Superior temporal gyrus (tissue), 1 donor: ENCODE data around the gene OR2T33.
"Not testable (repeated sequence)": the region's sequence is repeated elsewhere in the genome, so short reads cannot be mapped to it uniquely, and the experiment has no call there.

Experiments used
- DNase-seq: peaks from one replicate; pipeline ENCODE4 v3.0.0-alpha.2; 2016; ENCODE audit errors: extremely low spot score

The OR2T33 gene, protein sequence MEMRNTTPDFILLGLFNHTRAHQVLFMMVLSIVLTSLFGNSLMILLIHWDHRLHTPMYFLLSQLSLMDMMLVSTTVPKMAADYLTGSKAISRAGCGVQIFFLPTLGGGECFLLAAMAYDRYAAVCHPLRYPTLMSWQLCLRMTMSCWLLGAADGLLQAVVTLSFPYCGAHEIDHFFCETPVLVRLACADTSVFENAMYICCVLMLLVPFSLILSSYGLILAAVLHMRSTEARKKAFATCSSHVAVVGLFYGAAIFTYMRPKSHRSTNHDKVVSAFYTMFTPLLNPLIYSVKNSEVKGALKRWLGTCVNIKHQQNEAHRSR

DNA sequence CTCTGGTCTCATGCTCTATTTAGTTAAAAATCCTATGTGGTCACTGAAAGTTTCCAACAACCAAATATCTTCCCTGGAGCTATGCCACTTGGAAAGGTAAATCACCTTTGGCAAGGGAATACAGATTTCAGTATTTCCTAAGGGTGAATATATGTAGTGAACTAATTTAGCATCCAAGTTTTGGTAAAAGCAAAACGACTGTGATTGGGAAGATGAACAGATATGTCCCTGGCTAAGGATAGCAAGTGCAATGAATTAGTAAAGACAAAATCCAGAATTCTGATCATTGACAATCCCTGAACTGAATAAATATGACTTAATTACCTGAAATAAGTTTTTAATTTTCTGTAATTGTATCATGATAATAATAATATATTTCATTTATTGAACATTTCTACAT is at the start of gene OR2T33:
TSS of gene OR2T33 (minus strand) at position 101 of the 400 bp plus-strand sequence. CDS start 4,162 bp downstream, outside the sequence.
- DNase-seq, result no peak

DNA sequence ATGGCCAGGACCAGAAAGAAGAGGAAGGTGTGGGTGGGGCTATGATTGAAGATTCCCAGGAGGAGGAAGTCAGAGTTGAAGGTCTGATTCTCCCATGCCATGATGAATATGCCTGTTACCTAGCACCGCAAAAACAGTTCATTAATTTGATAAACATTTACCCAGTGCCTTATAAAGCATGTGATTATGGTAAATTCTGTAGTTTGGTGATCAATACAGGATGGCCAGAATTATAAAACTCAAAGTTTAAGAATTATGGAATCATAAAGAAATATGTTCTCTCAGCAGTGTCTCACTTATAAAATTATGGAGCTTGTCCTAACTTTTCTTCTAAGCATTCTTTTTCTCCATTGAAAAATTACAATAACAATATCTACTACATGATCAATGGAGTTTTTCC is 46.7 kb upstream of the OR2T33 start, which contains the start of gene OR2M7:
TSS of gene OR2M7 (minus strand) at position 101 of the 400 bp plus-strand sequence. CDS start at position 101, 0 bp downstream.
- no peak for DNase-seq

DNA sequence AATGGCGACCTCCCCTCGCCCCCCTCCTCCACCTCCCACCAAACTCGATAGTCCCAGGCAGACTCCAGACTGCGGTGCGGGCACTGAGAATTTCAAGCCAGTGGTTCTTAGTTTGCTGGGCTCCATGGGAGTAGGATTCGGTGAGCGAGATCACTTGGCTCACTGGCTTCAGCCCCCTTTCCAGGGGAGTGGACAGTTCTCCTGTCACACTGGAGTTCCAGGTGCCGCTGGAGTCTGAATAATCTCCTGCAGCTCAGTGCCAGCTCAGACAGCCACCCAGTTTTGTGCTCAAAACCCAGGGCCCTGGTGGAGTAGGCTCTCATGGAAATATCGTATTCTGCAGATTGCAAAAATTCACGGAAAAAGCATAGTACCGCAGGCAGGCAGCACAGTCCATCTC is 39.0 kb upstream of the OR2T33 start:
- no peak for DNase-seq

DNA sequence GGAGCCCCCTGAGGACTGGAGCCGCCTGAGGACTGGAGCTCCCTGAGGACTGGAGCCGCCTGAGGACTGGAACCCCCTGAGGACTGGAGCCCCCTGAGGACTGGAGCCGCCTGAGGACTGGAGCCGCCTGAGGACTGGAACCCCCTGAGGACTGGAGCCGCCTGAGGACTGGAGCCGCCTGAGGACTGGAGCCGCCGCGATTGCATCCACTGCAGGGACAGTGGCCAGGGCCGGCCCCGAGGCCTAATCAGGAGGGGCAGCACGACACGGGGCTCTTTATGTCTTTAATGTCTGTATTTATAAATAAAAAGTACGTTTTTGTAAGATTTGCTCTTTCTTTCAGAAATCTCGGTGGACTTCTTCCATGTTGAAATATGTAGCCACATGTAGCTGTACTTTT is 29.0 kb upstream of the OR2T33 start:
- not testable (repeated sequence) for DNase-seq

DNA sequence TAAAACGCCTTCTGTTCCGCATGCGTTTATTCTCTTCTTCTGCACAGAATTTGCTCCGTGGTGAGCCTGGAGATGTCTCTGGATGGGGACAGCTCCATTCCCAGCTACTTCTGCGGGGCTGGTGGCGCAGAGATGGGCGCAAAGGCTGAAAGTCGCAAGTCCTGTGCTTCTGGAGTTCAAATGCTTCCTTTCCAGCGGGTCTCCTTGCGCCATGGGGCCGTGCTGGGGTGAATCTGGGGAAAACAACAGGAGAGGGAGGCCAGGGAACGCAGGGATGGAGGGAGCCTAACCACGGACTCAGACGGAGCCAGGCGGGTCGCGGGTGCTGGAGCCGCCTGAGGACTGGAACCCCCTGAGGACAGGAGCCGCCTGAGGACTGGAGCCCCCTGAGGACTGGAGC is 28.3 kb upstream of the OR2T33 start:
- no peak for DNase-seq

DNA sequence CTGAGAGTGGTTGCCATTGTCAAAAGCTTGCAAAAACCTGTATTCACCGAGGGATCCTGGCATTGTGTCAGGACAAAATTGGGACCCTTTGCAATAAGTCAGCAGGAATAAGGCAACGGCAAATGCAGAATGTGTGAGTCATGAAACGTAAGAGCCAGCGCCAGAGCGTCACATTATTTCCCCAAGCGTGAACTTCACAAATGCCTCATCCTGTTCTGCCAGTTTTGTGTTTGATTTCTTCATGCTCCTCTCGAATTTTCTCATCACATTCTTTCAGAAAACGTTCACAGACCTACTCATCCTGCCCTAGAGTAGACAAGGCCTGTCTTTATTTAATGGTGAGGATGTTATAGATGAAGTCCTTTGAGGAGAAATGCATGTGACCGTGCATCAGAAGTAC is 27.9 kb upstream of the OR2T33 start:
- DNase-seq, result not testable (repeated sequence)

DNA sequence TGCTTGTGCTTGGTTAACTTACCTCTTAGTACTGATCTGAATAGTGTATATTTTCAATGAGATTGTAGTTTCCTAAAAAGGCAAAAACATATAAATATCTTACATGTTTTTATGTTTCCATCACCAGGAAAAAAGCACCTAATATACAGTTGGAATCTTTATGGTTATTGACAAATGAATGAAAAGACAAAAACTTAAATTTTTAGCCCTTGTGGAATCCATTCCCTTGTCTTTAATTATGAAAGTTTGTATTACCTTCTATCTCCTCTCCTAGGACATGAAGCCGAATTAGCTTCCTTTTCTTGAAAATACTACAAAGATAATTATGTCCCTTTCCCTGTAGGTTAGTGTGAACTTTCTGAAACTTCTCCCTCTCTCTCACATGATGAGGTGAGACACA is 25.5 kb upstream of the OR2T33 start, which contains the start of gene OR2T12:
TSS of gene OR2T12 (minus strand) at position 101 of the 400 bp plus-strand sequence. CDS start 7,846 bp downstream, outside the sequence.
- no peak for DNase-seq

DNA sequence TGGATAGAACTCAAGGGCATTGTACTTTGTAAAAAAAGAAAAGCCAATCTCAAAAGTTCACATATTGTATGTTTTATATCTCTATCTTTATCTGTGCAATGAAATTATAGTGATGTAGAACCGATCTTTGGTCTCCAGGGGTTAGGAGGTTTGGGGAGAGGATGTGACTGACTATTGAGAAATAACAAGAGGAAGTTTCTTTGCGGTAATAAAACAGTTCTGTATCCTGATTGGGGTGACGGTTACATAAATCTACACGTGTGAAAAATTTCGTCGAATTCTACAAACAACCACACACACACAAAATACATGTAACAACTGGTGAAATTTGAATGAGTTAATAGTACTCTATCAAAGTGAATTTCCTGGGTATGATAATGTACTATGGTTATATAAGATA is 10.6 kb upstream of the OR2T33 start:
- DNase-seq, result no peak

DNA sequence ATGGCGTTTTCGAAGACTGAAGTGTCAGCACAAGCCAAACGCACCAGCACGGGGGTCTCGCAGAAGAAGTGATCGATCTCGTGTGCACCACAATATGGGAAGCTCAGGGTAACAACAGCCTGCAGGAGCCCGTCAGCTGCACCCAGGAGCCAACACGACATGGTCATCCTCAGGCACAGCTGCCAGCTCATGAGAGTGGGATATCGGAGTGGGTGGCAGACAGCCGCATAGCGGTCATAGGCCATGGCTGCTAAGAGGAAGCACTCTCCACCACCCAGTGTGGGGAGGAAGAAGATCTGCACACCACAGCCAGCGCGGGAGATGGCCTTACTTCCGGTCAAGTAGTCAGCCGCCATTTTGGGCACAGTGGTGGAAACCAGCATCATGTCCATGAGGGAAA is 4.6 kb downstream of the OR2T33 start:
- DNase-seq, result not testable (repeated sequence)

DNA sequence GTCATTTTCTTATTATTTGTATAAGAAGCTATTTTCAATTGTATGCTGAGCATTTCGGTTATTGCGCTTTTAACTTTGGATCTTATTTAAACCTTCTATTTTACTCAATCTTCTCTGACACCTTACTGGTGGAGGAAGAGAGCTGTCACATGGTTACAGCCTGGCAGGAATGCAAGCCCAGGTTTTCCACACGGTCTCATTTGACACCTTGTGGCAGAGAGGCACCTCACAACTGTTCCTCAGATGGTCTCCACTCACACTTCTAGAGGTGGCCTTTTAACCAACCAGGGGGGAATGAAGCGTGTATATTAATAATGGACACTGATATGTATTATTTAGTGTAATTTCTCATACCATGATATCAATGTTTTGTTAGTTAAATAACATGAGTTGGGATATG is 9.6 kb downstream of the OR2T33 start:
- no peak for DNase-seq

DNA sequence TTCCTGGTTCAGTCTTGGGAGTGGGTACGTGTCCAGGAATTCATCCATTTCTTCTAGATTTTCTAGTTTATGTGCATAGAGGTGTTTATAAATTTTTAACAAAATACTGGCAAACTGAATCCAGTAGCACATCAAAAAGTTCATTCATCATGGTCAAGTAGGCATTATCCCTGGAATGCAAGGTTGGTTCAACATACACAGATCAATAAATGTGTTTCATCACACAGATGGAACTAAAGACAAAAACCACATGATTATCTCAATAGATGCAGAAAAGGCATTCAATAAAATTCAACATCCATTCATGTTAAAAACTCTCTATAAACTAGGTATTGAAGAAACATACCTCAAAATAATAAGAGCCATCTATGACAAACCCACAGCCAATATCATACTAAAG is 18.5 kb downstream of the OR2T33 start:
- DNase-seq, result not testable (repeated sequence)

DNA sequence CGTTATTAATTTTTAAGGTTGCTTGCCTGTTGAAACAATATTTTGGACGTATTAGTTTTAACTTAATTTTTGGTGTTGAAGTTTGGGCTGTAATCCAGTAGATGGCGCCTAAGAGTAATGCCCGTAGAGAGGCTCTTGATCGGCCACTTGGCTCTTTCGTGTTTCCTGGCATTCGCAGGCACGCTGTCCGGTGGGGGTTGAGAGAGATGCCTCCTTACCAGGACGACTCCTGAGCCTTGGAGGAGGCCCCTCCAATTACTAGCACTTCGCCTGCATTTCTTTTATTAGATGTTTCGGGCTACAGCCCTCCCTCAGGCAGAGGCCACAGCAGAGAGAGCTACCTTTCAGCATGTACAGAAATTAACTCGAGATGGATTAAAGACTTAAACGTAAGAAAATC is 34.6 kb downstream of the OR2T33 start:
- DNase-seq, result peak; percentile 75

DNA sequence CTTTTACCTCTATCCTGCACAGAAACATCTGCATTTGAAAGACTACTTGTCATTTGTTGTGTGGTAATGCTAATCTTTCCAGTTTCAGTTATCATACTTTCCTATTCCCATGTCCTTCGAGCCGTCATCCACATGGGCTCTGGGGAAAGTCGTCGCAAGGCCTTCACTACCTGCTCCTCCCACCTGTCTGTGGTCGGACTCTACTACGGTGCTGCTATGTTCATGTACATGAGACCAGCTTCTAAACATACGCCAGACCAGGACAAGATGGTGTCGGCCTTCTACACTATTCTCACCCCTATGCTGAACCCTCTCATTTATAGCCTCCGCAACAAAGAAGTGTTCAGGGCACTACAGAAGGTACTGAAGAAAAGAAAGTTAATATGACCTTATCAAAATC is 38.3 kb downstream of the OR2T33 start:
- no peak for DNase-seq

DNA sequence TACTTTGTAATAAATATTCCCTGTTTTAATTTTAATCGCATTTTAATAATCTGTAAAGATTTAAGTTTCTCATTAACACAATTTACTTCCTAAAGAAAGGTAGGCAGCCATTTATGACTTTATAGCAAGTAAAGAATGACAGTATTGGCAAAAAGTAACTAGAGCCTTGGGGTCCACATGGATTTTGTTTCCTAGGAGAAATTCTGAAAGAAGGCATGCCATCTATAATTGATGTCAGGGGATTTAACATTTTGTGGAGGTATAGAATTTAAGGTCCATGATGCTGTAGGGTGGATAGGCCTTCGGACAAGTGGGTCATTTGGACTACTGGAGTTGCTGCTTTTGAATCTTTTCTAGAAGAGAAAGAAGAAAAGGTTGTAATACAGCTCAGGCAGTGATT is 46.7 kb downstream of the OR2T33 start, which contains the start of gene OR2M4:
TSS of gene OR2M4 (plus strand) at position 301 of the 400 bp plus-strand sequence. CDS start 7,512 bp downstream, outside the sequence.
- DNase-seq, result no peak

DNA sequence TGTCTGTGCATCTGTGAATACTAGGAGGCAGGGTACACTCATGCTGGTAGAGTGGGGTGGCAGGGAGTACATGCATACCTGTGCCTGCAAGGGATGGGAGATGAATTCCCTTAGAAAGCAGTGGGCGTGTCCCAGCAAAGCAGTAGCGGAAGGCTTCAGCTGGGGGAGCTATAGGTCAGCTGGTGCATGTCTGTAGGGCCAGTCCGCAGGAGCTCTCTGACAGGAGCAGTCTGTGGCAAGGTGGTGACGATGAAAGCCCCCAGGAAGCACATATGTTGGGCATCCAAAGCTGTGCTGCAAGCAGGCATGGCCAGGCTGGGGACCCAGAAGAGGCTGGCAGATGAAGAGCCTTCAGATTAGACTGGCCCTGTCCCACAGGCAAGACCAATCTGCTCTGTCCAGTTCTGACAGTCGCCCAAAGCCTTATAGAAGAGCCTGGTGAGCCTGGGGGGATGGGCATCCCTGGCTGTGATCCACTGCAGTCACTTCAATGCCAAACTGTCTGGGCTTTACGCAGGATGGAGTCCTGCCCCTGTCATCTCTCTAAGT is 48.3 kb downstream of the OR2T33 start:
- no peak for DNase-seq

DNA sequence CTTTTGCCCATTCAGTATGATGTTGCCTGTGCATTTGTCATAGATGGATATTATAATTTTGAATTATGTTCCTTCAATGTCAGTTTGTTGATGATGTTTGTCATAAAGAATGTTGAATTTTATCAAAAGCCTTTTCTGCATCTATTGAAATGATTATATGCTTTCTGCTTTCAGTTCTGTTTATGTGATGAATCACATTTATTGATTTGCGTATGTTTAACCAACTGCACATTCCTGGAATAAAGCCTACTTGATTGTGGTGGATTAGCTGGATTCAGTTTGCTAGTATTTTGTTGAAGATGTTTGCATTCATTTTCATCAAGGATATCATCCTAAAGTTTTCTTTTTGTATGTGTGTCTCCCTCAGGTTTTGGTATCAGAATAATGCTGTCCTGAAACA is 52.2 kb downstream of the OR2T33 start:
- DNase-seq, result no peak
